Prostate gland (tissue), 2 donors: Measurements from ENCODE around the gene SPTBN2.

ENCODE experiments used
- CTCF ChIP-seq, 4 experiments: fragments of 200-600 bp in 2 of 4; fragments of 450-650 bp in 2 of 4; sonication (generic) in 2 of 4; IDR thresholded peaks; 1 replicate in 3 of 4; 2 replicates in 1 of 4; pipeline ENCODE4 v1.5.1; 2016 to 2019; ENCODE audit warnings: antibody characterized with exemption in 4 of 4, mild to moderate bottlenecking in 2 of 4, moderate library complexity in 2 of 4
- POLR2A ChIP-seq: fragments of 450-650 bp; IDR thresholded peaks from one replicate; pipeline ENCODE4 v1.6.1; 2016; ENCODE audit warnings: antibody characterized with exemption, mild to moderate bottlenecking

- TF ChIP-seq CTCF (IDR thresholded peaks at IDR 0.05) (peak; percentile 90 to 100 (median 98)), POLR2A (no peak)
These were observed 34.2 kb downstream of the SPTBN2 start for GRCh38 chr11:66694732-66695207.
